Osteocyte (in vitro differentiated cells): Measurements from ENCODE around the gene CLCF1. TPM values are rescaled to one million over a fixed set of nuclear protein-coding genes. Genes with fewer than 3 reads are reported as not detected.

Experiments used
- DNase-seq: peaks from one replicate; pipeline ENCODE4 v3.0.0; 2021; ENCODE audit warnings: mixed read lengths; ENCODE audit not compliant: unreplicated experiment; ENCODE audit errors: extremely low spot score
- H3K27ac Mint-ChIP-seq: one replicate; pipeline ENCODE4 v1.8.0; 2021; ENCODE audit warnings: mild to moderate bottlenecking, mixed read lengths; ENCODE audit not compliant: unreplicated experiment
- H3K27me3 Mint-ChIP-seq: one replicate; pipeline ENCODE4 v1.8.0; 2021; ENCODE audit warnings: mixed read lengths; ENCODE audit not compliant: unreplicated experiment
- H3K36me3 Mint-ChIP-seq: one replicate; pipeline ENCODE4 v1.8.0; 2021; ENCODE audit warnings: mixed read lengths; ENCODE audit not compliant: unreplicated experiment
- H3K4me1 Mint-ChIP-seq: one replicate; pipeline ENCODE4 v1.8.0; 2021; ENCODE audit warnings: mixed read lengths; ENCODE audit not compliant: unreplicated experiment
- H3K4me3 Mint-ChIP-seq: one replicate; pipeline ENCODE4 v1.8.0; 2021; ENCODE audit warnings: mild to moderate bottlenecking, moderate library complexity, mixed read lengths; ENCODE audit not compliant: unreplicated experiment
- H3K9me3 Mint-ChIP-seq: one replicate; pipeline ENCODE4 v1.8.0; 2021; ENCODE audit warnings: mixed read lengths; ENCODE audit not compliant: unreplicated experiment
- total RNA-seq: library from RNA; stranded (reverse); gene quantifications from 2 replicates; pipeline ENCODE4 v1.2.1, GENCODE V29; 2021
- TF ChIP-seq, protein P1 (sequence below): fragments of 200-600 bp; sonication (generic); IDR thresholded peaks from 2 replicates; pipeline ENCODE4 v1.5.0; 2021; ENCODE audit warnings: antibody characterized with exemption, mild to moderate bottlenecking, moderate library complexity

The CLCF1 gene
- total RNA-seq, 1 donor from 2014 or later: 7.8 TPM

DNA sequence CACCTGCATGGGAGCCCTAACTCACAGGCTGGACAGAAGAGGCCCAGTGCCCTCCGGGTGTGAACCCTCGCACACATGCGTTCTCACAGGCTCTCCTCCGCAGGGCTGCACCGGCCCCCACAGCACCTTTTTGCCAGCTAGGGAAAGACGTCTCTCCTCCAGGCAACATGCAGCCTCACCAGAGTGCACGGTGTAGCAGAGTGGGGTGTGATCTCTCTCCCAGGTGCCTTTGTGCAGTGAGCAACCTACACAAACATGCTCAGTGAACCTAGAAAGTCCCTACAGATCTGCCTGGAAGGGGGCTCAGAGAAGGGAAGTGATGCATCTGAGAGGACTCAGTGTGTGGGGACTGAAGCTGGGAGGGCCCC is 38.4 kb upstream of the CLCF1 start:
- Mint-ChIP-seq H3K9me3 (no peaks in the 10 kb centered on the region), H3K4me3 (no peak overlapping the region), H3K36me3 (no peaks in the 10 kb centered on the region), H3K4me1 (peaks cover 9% of the 10 kb centered on the region), H3K27ac (no peak overlapping the region), H3K27me3 (no peaks in the 10 kb centered on the region)
- DNase-seq: no peak
- TF ChIP-seq, protein P1, sequence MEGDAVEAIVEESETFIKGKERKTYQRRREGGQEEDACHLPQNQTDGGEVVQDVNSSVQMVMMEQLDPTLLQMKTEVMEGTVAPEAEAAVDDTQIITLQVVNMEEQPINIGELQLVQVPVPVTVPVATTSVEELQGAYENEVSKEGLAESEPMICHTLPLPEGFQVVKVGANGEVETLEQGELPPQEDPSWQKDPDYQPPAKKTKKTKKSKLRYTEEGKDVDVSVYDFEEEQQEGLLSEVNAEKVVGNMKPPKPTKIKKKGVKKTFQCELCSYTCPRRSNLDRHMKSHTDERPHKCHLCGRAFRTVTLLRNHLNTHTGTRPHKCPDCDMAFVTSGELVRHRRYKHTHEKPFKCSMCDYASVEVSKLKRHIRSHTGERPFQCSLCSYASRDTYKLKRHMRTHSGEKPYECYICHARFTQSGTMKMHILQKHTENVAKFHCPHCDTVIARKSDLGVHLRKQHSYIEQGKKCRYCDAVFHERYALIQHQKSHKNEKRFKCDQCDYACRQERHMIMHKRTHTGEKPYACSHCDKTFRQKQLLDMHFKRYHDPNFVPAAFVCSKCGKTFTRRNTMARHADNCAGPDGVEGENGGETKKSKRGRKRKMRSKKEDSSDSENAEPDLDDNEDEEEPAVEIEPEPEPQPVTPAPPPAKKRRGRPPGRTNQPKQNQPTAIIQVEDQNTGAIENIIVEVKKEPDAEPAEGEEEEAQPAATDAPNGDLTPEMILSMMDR: no peak

DNA sequence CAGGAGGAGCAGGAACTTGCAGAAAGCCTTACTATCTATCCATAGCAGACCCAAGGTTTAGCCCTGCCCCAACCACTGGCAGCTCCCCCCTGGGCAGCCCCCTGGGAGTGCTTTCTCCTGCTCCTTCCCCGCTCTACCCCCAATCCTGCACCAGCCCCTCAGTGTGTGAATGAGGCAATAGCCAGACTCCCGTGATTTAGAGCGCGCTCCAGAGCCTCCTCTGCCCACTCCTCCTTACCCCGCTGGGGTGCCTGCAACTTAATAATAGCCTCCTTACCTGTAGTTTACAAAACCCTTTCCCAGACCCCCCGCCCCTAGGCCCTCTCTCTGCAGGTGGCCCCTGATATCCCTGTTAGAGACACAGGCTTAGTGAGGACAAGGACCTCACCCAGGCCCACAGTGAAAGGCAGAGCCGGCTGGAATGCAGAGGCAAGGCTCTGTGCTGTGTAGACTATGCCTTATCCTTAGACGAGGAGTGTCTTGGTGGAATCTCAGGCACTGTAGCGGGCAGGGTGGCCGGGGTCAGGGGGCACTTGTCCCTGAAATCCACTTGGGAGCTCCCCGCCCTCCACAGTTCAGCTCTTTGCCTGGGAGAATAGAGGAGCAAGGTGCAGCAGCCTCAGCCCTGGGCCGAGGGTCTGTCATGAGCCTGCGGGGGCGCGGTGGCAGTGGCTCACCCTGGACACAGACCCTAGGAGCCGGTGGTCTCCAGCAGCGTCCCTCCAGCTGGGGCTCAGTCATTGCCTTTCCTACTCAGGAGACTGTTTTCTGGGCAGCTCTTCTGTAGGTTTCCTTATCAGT is 37.8 kb upstream of the CLCF1 start:
- H3K4me3 Mint-ChIP-seq: no peak overlapping the region
- no peak overlapping the region for H3K27ac Mint-ChIP-seq
- TF ChIP-seq, protein P1: no peak
- H3K36me3 Mint-ChIP-seq: no peaks in the 10 kb centered on the region
- no peaks in the 10 kb centered on the region for H3K9me3 Mint-ChIP-seq
- no peak for DNase-seq
- no peaks in the 10 kb centered on the region for H3K27me3 Mint-ChIP-seq
- peaks cover 3% of the 10 kb centered on the region for H3K4me1 Mint-ChIP-seq

DNA sequence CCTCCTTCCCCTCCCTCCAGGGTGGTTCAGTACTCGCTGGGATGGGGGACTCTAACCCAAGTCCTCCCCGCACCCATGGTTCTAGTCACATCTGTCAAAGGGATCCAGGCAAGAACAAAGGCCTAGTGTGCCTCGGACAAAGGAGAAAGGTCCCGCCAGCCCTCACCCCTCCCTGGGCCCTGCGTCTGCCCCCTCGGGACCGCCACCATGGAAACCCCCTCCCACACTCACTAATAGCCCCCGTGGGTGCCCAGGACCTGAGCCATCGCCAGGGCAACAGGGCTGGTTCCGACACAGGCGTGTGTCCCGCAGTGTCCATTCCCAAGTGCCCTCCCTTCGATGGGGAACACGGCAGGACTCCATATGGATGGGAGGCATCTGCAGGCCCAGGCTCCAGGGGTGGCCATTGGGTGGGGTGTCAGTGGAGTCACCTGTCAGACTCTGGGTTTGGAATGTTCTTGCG is 37.0 kb upstream of the CLCF1 start:
- Mint-ChIP-seq H3K36me3 (no peaks in the 10 kb centered on the region), H3K4me3 (no peak overlapping the region), H3K27ac (no peak overlapping the region), H3K9me3 (no peaks in the 10 kb centered on the region), H3K27me3 (no peaks in the 10 kb centered on the region), H3K4me1 (no peaks in the 10 kb centered on the region)
- no peak for DNase-seq
- TF ChIP-seq, protein P1: no peak

DNA sequence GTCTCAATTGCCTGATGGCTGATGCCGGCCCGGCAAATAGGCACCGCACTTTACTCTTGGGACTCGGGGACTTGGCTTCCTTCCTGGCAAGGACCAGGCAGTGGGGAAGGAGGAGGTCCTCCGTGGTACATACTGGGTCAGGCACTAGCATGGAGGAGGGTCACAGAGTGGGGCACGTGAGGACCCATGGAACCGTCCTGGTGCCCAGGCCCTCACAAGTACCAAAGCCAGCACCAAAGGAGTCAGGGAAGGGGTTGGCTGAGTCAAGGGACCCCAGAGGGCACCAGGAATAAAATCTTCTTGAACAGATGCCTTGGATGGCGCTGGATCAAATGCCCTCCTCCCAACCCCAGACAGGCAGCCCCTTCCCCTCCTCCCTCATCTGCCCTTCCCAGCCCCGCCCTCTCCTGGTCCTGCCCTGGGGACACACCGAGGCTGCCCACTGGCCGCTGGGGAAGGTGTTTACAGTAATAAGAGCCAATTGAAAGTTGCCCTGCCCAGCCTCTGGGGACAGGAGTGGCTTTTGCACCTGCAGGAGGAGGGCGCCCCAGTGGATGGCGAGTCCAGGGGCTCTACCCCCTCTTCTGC is 36.5 kb upstream of the CLCF1 start:
- Mint-ChIP-seq H3K27ac (no peak overlapping the region), H3K36me3 (no peaks in the 10 kb centered on the region), H3K9me3 (no peaks in the 10 kb centered on the region), H3K4me3 (no peak overlapping the region), H3K4me1 (no peaks in the 10 kb centered on the region), H3K27me3 (no peaks in the 10 kb centered on the region)
- TF ChIP-seq, protein P1: no peak
- DNase-seq: no peak

DNA sequence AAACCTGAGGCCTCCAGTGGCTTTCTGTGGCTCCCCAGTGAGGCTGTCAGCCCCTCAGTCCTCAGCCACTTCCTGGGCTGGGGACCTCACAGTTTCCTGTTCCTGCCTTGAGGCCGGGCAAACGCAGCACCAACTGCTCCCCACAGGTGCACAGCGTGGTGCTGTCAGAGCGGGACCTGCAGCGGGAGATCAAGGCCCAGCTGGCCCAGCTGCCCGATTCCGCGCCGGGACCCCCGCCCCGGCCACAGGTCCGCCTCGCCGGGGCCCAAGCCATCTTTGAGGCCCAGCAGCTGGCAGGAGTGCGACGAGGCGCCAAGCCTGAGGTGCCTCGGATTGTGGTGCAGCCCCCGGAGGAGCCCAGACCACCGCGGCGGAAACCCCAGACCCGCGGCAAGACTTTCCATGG is 35.9 kb upstream of the CLCF1 start:
- H3K27me3 Mint-ChIP-seq: no peaks in the 10 kb centered on the region
- DNase-seq: no peak
- H3K36me3 Mint-ChIP-seq: no peaks in the 10 kb centered on the region
- no peak overlapping the region for H3K4me3 Mint-ChIP-seq
- no peaks in the 10 kb centered on the region for H3K4me1 Mint-ChIP-seq
- TF ChIP-seq, protein P1: no peak
- no peak overlapping the region for H3K27ac Mint-ChIP-seq
- no peaks in the 10 kb centered on the region for H3K9me3 Mint-ChIP-seq
